MM.1S (cell line): ENCODE data around the gene LIPH.

ENCODE experiments used
- CTCF ChIP-seq: fragments of 300-600 bp; sonication (generic); IDR thresholded peaks from 2 replicates; pipeline ENCODE4 v1.5.1; 2016; ENCODE audit warnings: antibody characterized with exemption, low read length, mixed read lengths
- EZH2 ChIP-seq: fragments of 300-600 bp; sonication (generic); optimal IDR thresholded peaks from 2 replicates; pipeline ENCODE3; 2017; ENCODE audit warnings: low read depth, mild to moderate bottlenecking, antibody characterized with exemption, low read length, mixed read lengths

- no peak for TF ChIP-seq EZH2
- no peak; the same call in 1 of the 2 replicates for TF ChIP-seq CTCF
These were observed 33.4 kb downstream of the LIPH start for GRCh38 chr3:185519021-185519420.
